Esophagus squamous epithelium (tissue), 4 donors: Measurements from ENCODE around the gene FAM78A.

Source experiments
- CTCF ChIP-seq, 6 experiments: fragments of 450-650 bp in 4 of 6; fragments of 200-600 bp in 2 of 6; sonication (generic) in 2 of 6; IDR thresholded peaks; one replicate each; pipeline ENCODE4 v1.5.1; 2016 to 2019; ENCODE audit warnings: antibody characterized with exemption in 6 of 6, mild to moderate bottlenecking in 4 of 6, moderate library complexity in 4 of 6
- POLR2A ChIP-seq, 4 donors: fragments of 450-650 bp; IDR thresholded peaks; one replicate each; pipeline ENCODE4 v1.6.1; 2017; ENCODE audit warnings: antibody characterized with exemption in 4 of 4, mild to moderate bottlenecking in 4 of 4, moderate library complexity in 3 of 4

- TF ChIP-seq CTCF (IDR thresholded peaks at IDR 0.05) (no peak), POLR2A (IDR thresholded peaks at IDR 0.05) (no peak)
These were observed 36.8 kb upstream of the FAM78A start for GRCh38 chr9:131312822-131313770.
